Measurements from ENCODE around the gene AADAC. TPM values are rescaled to one million over a fixed set of nuclear protein-coding genes. Genes with fewer than 3 reads are reported as not detected.

AADAC gene
- polyA plus RNA-seq, 1 donor (not counting 4 experiments of a cell fraction or from before 2014, with no cell fraction given), result 0.28 TPM

- H3K9me3 ChIP-seq (ENCODE audit: control insufficient read depth, low read depth, low read length), result no peaks in the 10 kb centered on the region
- TF ChIP-seq EZH2 (IDR thresholded peaks at IDR 0.05; ENCODE audit: low read length) (no peak), CTCF (optimal IDR thresholded peaks at IDR 0.05 in 1 of 3, IDR thresholded peaks at IDR 0.05 in 1 of 3, conservative IDR thresholded peaks at IDR 0.05 in 1 of 3; ENCODE audit: extremely low read depth in 1 of 3, insufficient read depth in 2 of 3, low read length in 3 of 3) (no peak)
- FAIRE-seq, result no peak
Observed at GRCh38 chr3:151776259-151776740, 37.6 kb upstream of the AADAC start.

DNA sequence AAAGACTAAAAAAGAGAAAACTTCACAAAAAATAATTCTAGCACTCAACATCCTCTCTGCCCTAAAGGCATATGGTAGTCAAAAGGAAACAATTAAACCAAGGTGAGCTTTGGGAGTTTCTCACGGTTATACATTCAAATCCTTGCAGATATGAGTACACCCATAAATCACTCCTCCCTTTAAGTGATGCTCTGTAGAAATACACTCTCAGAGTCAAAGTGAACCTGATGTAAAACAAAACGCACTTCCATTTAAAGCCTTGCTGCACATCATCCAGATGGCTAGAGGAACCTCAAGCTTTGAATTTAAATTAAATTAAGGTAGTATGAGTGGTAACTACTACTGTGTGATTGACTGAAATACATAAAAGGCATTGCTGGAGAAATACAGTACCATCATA lies 36.0 kb upstream of the AADAC start:
- FAIRE-seq, result no peak
- H3K36me3 ChIP-seq (ENCODE audit: control insufficient read depth in 2 of 2, extremely low read depth in 1 of 2, insufficient read depth in 2 of 2, low read length in 2 of 2), result no peaks in the 10 kb centered on the region
- H3K4me1 ChIP-seq (ENCODE audit: control insufficient read depth, extremely low read depth, insufficient read depth, low read length), result no peaks in the 10 kb centered on the region
- H3K9ac ChIP-seq (ENCODE audit: control insufficient read depth, extremely low read depth, insufficient read depth, low read length), result no peak overlapping the region
- H3K9me1 ChIP-seq (ENCODE audit: control insufficient read depth, extremely low read depth, insufficient read depth, low read length), result no peaks in the 10 kb centered on the region
- H3K9me3 ChIP-seq (ENCODE audit: control insufficient read depth, low read depth, low read length), result no peaks in the 10 kb centered on the region
- no peak overlapping the region for H3K4me2 ChIP-seq (ENCODE audit: control insufficient read depth, extremely low read depth, insufficient read depth, low read depth, low read length)
- H3K4me3 ChIP-seq (ENCODE audit: control insufficient read depth in 2 of 3, extremely low read depth in 1 of 3, insufficient read depth in 2 of 3, low read depth in 1 of 3, low read length in 3 of 3), result no peak overlapping the region
- H4K20me1 ChIP-seq (ENCODE audit: control insufficient read depth, extremely low read depth, insufficient read depth, low read length), result no peaks in the 10 kb centered on the region
- TF ChIP-seq EZH2 (IDR thresholded peaks at IDR 0.05; ENCODE audit: low read length) (no peak), CTCF (optimal IDR thresholded peaks at IDR 0.05 in 1 of 3, IDR thresholded peaks at IDR 0.05 in 1 of 3, conservative IDR thresholded peaks at IDR 0.05 in 1 of 3; ENCODE audit: extremely low read depth in 1 of 3, insufficient read depth in 2 of 3, low read length in 3 of 3) (no peak)
- H2AFZ ChIP-seq (ENCODE audit: control insufficient read depth, low read length), result no peak overlapping the region
- no peaks in the 10 kb centered on the region for H3K27me3 ChIP-seq (ENCODE audit: control insufficient read depth, extremely low read depth, insufficient read depth, low read length)
- no peak for DNase-seq (ENCODE audit: low read depth, low spot score)
- dilution Hi-C loops (cut with MboI; ENCODE audit: extremely low pct_ligation_motif_present, low sequenced_read_pairs), result no loop called here
- no peak overlapping the region for H3K27ac ChIP-seq (ENCODE audit: control insufficient read depth, insufficient read depth, low read length)
- no peaks in the 10 kb centered on the region for H3K79me2 ChIP-seq (ENCODE audit: control insufficient read depth, insufficient read depth, low read length)

More at GRCh38 chr3:151776259-151776740, 37.6 kb upstream of the AADAC start:
- no peaks in the 10 kb centered on the region for H3K79me2 ChIP-seq (ENCODE audit: control insufficient read depth, insufficient read depth, low read length)
- no peak overlapping the region for H3K27ac ChIP-seq (ENCODE audit: control insufficient read depth, insufficient read depth, low read length)
- H3K36me3 ChIP-seq (ENCODE audit: control insufficient read depth in 2 of 2, extremely low read depth in 1 of 2, insufficient read depth in 2 of 2, low read length in 2 of 2), result no peaks in the 10 kb centered on the region
- H3K9me1 ChIP-seq (ENCODE audit: control insufficient read depth, extremely low read depth, insufficient read depth, low read length), result no peaks in the 10 kb centered on the region
- H3K4me1 ChIP-seq (ENCODE audit: control insufficient read depth, extremely low read depth, insufficient read depth, low read length), result no peaks in the 10 kb centered on the region
- no peak for DNase-seq (ENCODE audit: low read depth, low spot score)
- H2AFZ ChIP-seq (ENCODE audit: control insufficient read depth, low read length), result peak overlapping the region; percentile 47
- dilution Hi-C loops (cut with MboI; ENCODE audit: extremely low pct_ligation_motif_present, low sequenced_read_pairs), result no loop called here
- no peaks in the 10 kb centered on the region for H4K20me1 ChIP-seq (ENCODE audit: control insufficient read depth, extremely low read depth, insufficient read depth, low read length)
- H3K4me3 ChIP-seq (ENCODE audit: control insufficient read depth in 2 of 3, extremely low read depth in 1 of 3, insufficient read depth in 2 of 3, low read depth in 1 of 3, low read length in 3 of 3), result no peak overlapping the region
- H3K9ac ChIP-seq (ENCODE audit: control insufficient read depth, extremely low read depth, insufficient read depth, low read length), result no peak overlapping the region
- no peaks in the 10 kb centered on the region for H3K27me3 ChIP-seq (ENCODE audit: control insufficient read depth, extremely low read depth, insufficient read depth, low read length)
- H3K4me2 ChIP-seq (ENCODE audit: control insufficient read depth, extremely low read depth, insufficient read depth, low read depth, low read length), result no peak overlapping the region

Data from keratinocyte (primary cell).